Forelimb muscle (tissue), 1 donor: Measurements from ENCODE around the gene MKNK2. TPM values are rescaled to one million over a fixed set of nuclear protein-coding genes. Genes with fewer than 3 reads are reported as not detected.
"Not testable (repeated sequence)": the region's sequence is repeated elsewhere in the genome, so short reads cannot be mapped to it uniquely, and the experiment has no call there.

Source experiments
- DNase-seq: peaks from one replicate; pipeline ENCODE4 v3.0.0-alpha.2; 2013; ENCODE audit warnings: low read depth
- polyA plus RNA-seq: library from polyadenylated mRNA; unstranded; fragments of 120-200 nt; gene quantifications from one replicate; pipeline ENCODE4 v1.2.1, GENCODE V29; 2013; ENCODE audit not compliant: insufficient read length

The MKNK2 gene
- polyA plus RNA-seq, 1 donor, result 95.0 TPM

DNA sequence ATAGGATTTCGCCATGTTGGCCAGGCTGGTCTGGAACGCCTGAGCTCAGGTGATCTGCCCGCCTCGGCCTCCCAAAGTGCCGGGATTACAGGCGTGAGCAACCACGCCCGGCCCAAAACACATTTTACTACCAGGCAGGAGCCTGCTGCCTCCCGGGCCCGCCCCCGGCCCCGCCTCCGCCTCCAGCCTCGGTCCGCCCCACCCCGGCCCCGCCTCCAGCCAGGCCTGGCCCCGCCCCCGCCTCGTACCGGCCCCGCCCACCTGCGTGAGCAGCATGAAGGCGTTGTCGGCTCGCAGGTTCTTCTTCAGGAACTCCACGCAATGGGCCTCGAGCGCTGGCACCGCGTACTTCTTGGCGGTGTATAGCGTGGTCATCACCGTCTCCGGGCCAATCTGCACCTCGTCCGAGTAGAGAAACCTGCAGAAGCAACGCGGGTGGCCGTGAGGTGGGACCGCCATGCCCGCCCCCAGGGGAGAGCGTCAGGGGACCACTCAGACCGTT lies 58.2 kb downstream of the MKNK2 start:
- DNase-seq, result no peak

DNA sequence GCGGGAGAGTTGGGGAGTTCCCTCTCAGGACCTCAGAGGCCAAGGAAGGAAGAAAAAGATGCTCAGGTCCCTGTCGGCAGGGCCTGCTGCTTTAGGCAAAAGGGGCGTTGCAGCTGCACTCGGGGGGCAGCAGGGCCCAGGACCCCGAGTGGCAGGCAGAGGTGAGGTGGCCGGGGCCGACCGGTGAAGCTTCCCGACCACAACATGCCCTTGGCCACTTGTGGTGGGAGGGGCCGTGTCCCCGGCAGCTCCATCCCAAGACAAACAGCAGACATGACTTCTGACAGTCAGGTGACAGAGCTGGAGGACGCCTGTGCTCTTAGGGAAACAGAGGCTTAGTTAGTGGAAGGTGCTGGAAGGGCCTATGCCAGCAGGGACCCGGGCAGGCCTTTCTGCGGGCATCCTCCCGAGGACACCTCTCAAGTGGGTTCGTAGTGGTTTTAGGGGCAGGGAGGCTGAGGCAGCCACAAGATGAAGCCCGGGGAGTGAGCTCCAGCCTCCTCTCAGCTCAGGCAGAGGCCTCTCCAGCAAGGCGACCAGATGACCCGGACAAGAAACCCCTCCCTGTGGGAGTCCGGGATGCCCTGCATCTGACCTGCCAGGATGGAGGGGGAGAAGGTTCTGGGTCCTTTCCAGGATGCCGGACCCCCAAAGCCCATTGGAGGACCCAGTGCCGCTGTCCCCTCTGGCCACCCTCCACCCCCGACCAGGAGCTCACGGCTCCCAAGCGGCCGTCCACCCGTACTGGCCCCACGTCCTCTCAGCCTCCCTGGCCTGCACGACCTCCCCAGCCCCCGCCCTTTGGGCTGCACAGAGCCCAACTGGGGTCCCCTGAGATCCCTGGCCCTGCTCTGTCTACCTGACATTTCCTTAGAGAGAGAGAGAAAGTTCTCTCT lies 59.8 kb downstream of the MKNK2 start:
- DNase-seq, result no peak

DNA sequence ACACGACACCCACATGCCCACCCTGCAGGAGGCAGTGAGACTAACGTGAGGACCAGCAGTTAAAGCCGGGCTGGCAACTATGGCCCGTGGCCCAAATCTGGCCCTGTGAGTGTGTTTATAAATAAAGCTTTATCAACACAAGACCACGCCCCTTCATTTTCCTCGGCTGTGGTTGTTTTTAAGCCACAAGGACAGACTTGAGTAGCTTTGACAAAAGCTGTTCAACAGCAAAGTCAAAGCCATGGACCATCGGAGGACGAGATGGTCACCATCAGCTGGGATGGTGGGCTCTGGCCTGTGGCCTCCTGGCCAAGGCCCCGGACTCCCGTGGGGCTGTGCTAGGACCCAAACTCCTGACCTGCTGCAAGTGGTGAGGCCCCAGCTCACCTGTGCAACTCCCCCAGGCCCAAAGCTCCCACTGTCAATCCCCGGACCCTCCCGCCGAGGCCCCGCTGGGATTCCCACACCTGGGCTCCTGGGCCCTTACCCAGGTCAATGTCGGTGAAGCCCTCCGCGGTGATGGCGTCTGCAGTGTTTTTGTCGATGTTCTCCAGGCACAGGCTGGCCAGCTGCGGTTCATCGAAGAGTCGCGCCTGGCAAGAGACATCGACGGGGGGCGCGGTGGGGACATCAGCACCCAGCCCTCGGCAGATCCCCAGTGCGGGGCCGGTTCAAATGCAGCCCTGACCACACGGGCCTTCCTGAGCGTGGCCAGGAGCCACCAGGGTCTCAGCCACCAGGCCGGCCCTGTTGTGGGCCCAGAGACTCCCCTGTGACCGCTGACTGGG lies 60.6 kb downstream of the MKNK2 start:
- no peak for DNase-seq

DNA sequence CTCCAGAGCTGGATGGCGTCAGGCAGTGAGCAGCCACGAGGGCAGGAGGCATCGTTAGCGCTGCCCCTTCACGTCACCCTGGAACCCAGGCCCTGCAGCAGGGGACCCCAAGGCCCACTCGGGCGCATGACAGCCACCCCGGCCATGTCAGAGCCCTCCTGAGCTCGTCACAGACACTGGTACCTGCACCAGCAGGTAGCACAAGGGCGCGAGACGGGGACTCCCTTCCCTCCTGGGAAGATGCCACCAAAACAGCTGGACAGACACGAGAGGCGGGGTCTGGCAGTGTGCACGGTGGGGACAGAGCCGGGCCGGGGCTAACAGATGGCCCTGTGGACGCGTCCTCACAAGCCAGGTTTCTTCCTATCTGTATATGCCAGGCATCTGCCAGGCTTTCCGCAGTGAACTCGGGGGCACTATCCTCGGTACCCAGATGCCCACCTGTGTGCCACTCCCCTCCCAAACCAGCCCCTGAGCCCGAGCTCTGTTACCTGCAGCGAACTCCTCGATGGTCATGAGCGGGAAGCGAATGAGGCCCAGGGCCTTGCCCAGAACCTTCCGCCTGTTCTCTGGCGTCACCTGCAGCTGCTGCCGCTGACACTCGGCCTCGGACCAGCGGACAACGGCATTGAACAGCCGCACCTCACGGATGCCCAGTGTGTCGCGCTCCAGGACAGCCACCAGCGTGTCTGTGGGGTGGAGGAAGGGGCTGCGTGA lies 61.4 kb downstream of the MKNK2 start:
- DNase-seq, result no peak

DNA sequence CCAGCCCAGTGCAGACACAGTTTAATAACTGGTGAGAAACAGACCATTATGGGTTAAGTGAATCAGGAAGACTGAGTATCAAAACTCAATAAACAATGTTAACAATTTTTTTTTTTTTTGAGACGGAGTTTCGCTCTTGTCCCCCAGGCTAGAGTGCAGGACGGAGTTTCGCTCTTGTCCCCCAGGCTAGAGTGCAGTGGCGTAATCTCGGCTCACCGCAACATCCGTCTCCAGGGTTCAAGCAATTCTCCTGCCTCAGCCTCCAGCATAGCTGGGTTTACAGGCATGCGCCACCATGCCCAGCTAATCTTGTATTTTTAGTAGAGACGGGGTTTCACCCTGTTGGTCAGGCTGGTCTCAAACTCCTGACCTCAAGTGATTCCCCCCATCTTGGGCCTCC lies 62.6 kb downstream of the MKNK2 start:
- DNase-seq, result not testable (repeated sequence)

Other genes starting within 250 kb of the MKNK2 start
- 0.51 TPM for gene ATP8B3, start 239.0 kb downstream of the MKNK2 start, polyA plus RNA-seq
- 22.8 TPM for gene REXO1, start 202.8 kb downstream of the MKNK2 start, polyA plus RNA-seq
- gene KLF16, start 187.7 kb downstream of the MKNK2 start, polyA plus RNA-seq, result 13.6 TPM
- gene ABHD17A, start 165.7 kb downstream of the MKNK2 start, polyA plus RNA-seq, result 52.9 TPM
- 2.4 TPM for gene ADAT3, start 145.8 kb downstream of the MKNK2 start, polyA plus RNA-seq
- gene SCAMP4, start 145.8 kb downstream of the MKNK2 start, polyA plus RNA-seq, result 27.1 TPM
- gene CSNK1G2, start 110.1 kb downstream of the MKNK2 start, polyA plus RNA-seq, result 37.1 TPM
- 68.1 TPM for gene BTBD2, start 35.5 kb downstream of the MKNK2 start, polyA plus RNA-seq
- gene MOB3A, start 45.1 kb upstream of the MKNK2 start, polyA plus RNA-seq, result 13.4 TPM
- gene IZUMO4, start 45.7 kb upstream of the MKNK2 start, polyA plus RNA-seq, result 1.1 TPM
- gene AP3D1, start 100.3 kb upstream of the MKNK2 start, polyA plus RNA-seq, result 53.5 TPM
- 20.0 TPM for gene DOT1L, start 112.7 kb upstream of the MKNK2 start, polyA plus RNA-seq
- 64.0 TPM for gene PLEKHJ1, start 185.1 kb upstream of the MKNK2 start, polyA plus RNA-seq
- gene SF3A2, start 185.6 kb upstream of the MKNK2 start, polyA plus RNA-seq, result 63.8 TPM
- 6.1 TPM for gene AMH, start 198.1 kb upstream of the MKNK2 start, polyA plus RNA-seq
- 84.3 TPM for gene JSRP1, start 205.2 kb upstream of the MKNK2 start, polyA plus RNA-seq
- gene PEAK3, start 230.9 kb upstream of the MKNK2 start, polyA plus RNA-seq, result 0.05 TPM